HepG2 (cell line): ENCODE results near the gene TBL3. TPM values are rescaled to one million over a fixed set of nuclear protein-coding genes. Genes with fewer than 3 reads are reported as not detected.

Experiments used
- ARHGAP35 ChIP-seq: sonication (generic); formaldehyde crosslinking; IDR thresholded peaks from 2 replicates; pipeline ENCODE4 v1.9.0; 2022; ENCODE audit warnings: mild to moderate bottlenecking, inconsistent platforms, moderate library complexity, missing genetic modification reagents, borderline replicate concordance
- ATF7 ChIP-seq, 2 experiments: fragments of 450-650 bp in 1 of 2; sonication (generic) in 1 of 2; formaldehyde crosslinking in 1 of 2; IDR thresholded peaks; 2 replicates each; pipeline versions ENCODE4 v1.4.0 to v1.6.1; 2016 to 2020; ENCODE audit warnings: antibody characterized with exemption in 1 of 2, mild to moderate bottlenecking in 1 of 2, missing genetic modification reagents in 1 of 2
- GLMP ChIP-seq: sonication (generic); formaldehyde crosslinking; IDR thresholded peaks from 2 replicates; pipeline ENCODE4 v1.9.0; 2021; ENCODE audit warnings: missing genetic modification reagents, mild to moderate bottlenecking, borderline replicate concordance
- GTF3A ChIP-seq: sonication (generic); formaldehyde crosslinking; conservative IDR thresholded peaks from 2 replicates; pipeline ENCODE4 v1.4.0; 2020; ENCODE audit warnings: mild to moderate bottlenecking, missing genetic modification reagents
- HOXD1 ChIP-seq: sonication (generic); formaldehyde crosslinking; IDR thresholded peaks from 2 replicates; pipeline ENCODE4 v1.5.0; 2020; ENCODE audit warnings: missing genetic modification reagents
- KMT2A ChIP-seq: sonication (generic); formaldehyde crosslinking; IDR thresholded peaks from 2 replicates; pipeline ENCODE4 v1.4.0; 2020; ENCODE audit warnings: missing genetic modification reagents
- NR2F2 ChIP-seq: IDR thresholded peaks from 2 replicates; pipeline ENCODE4 v1.6.1; 2012; ENCODE audit warnings: low read depth, inconsistent platforms, borderline replicate concordance
- PATZ1 ChIP-seq: sonication (generic); formaldehyde crosslinking; IDR thresholded peaks from 2 replicates; pipeline ENCODE4 v1.4.0; 2020; ENCODE audit warnings: missing genetic modification reagents
- PLRG1 ChIP-seq: fragments of 450-650 bp; conservative IDR thresholded peaks from 2 replicates; pipeline ENCODE4 v1.6.1; 2016
- RXRB ChIP-seq: IDR thresholded peaks from 2 replicates; pipeline ENCODE4 v1.6.1; 2016; ENCODE audit warnings: borderline replicate concordance, missing genetic modification reagents, missing compliant biosample characterization
- SALL1 ChIP-seq: sonication (generic); formaldehyde crosslinking; IDR thresholded peaks from 2 replicates; pipeline ENCODE4 v1.8.0; 2022; ENCODE audit warnings: mild to moderate bottlenecking, missing genetic modification reagents
- SCMH1 ChIP-seq: sonication (generic); formaldehyde crosslinking; IDR thresholded peaks from 2 replicates; pipeline ENCODE4 v1.9.0; 2021; ENCODE audit warnings: missing genetic modification reagents, mild to moderate bottlenecking, borderline replicate concordance
- SP5 ChIP-seq: IDR thresholded peaks from 2 replicates; pipeline ENCODE4 v1.6.1; 2016; ENCODE audit warnings: low read depth, borderline replicate concordance
- TAF15 ChIP-seq: fragments of 200-400 bp; formaldehyde crosslinking; IDR thresholded peaks from one replicate; pipeline ENCODE4 v1.6.1; 2018; ENCODE audit warnings: mild to moderate bottlenecking, low read depth, low read length; ENCODE audit not compliant: poor library complexity, severe bottlenecking
- TRIM24 ChIP-seq: sonication (generic); formaldehyde crosslinking; IDR thresholded peaks from 2 replicates; pipeline ENCODE4 v1.8.0; 2022; ENCODE audit warnings: mild to moderate bottlenecking, missing genetic modification reagents
- ZC3H4 ChIP-seq: sonication (generic); formaldehyde crosslinking; IDR thresholded peaks from 2 replicates; pipeline ENCODE4 v1.4.0; 2020; ENCODE audit warnings: missing genetic modification reagents, borderline replicate concordance
- ZMYM3 ChIP-seq: sonication (generic); formaldehyde crosslinking; IDR thresholded peaks from 2 replicates; pipeline ENCODE4 v1.5.1; 2020; ENCODE audit warnings: mild to moderate bottlenecking, missing genetic modification reagents
- ZNF318 ChIP-seq: sonication (generic); formaldehyde crosslinking; IDR thresholded peaks from 2 replicates; pipeline ENCODE4 v1.4.0; 2020; ENCODE audit warnings: mild to moderate bottlenecking, missing genetic modification reagents
- polyA plus RNA-seq, 8 experiments: library from polyadenylated mRNA; depleted of rRNA in 3 of 8; stranded (reverse) in 7 of 8; unstranded in 1 of 8; fragments of >200 nt; fragmentation: Illumina TruSeq in 4 of 8; extraction: Trizol in 4 of 8; gene quantifications; 2 replicates each; pipeline versions ENCODE4 v1.2.1 to v1.2.3, GENCODE V29; 2011 to 2016; ENCODE audit warnings: low read depth in 4 of 8, missing spikeins in 1 of 8, mixed read lengths in 1 of 8; ENCODE audit not compliant: insufficient read depth in 1 of 8
- total RNA-seq, 5 experiments: library from RNA; depleted of rRNA; stranded (reverse); fragments of >200 nt; fragmentation: Illumina TruSeq; extraction: Trizol; gene quantifications; 2 replicates each; pipeline ENCODE4 v1.2.3, GENCODE V29; 2016; ENCODE audit warnings: low read depth in 1 of 5

Gene TBL3
- total and polyA plus RNA-seq, 2 of the 13 experiments (the other 11 are each of a cell fraction or from before 2014, with no cell fraction given), result 16.8 to 38.0 TPM

GRCh38 chr16:1960665-1961630 is 10.9 kb upstream of the TBL3 start (continued):
- no peak for TF ChIP-seq NR2F2
- no peak for TF ChIP-seq ZNF318 (CRISPR knock-in tag)
- TF ChIP-seq RXRB (CRISPR knock-in tag), result no peak
- TF ChIP-seq TRIM24 (CRISPR knock-in tag), result no peak
- no peak for TF ChIP-seq ATF7 (IDR thresholded peaks at IDR 0.05)
- TF ChIP-seq ATF7 (CRISPR knock-in tag; IDR thresholded peaks at IDR 0.05), result no peak
- TF ChIP-seq GLMP, result no peak
- TF ChIP-seq PLRG1, result no peak
- TF ChIP-seq ZMYM3 (CRISPR knock-in tag), result no peak
- peak; percentile 39; the same call in 1 of the 2 replicates for TF ChIP-seq SALL1
- no peak for TF ChIP-seq TAF15
- no peak for TF ChIP-seq SP5 (CRISPR knock-in tag)
- TF ChIP-seq PATZ1 (CRISPR knock-in tag), result no peak
- TF ChIP-seq ZC3H4 (CRISPR knock-in tag), result peak; percentile 94; the same call in 1 of the 2 replicates
- no peak for TF ChIP-seq SCMH1 (CRISPR knock-in tag)
- TF ChIP-seq KMT2A (CRISPR knock-in tag), result no peak
- no peak for TF ChIP-seq GTF3A (CRISPR knock-in tag)
- TF ChIP-seq HOXD1 (CRISPR knock-in tag), result no peak
- TF ChIP-seq ARHGAP35 (CRISPR knock-in tag), result no peak
